Activated naive CD4-positive, alpha-beta T cell treated with anti-CD3 and anti-CD28 coated beads, Interleukin-2, amount 50 U/mL, for 72 hours (primary cell): ENCODE data around the gene MEIS1. TPM values are rescaled to one million over a fixed set of nuclear protein-coding genes. Genes with fewer than 3 reads are reported as not detected.

ENCODE experiments used
- ATAC-seq, 2 donors: fragments of 150-1000 bp; cut with Tn5 transposase; 2 replicates each; pipeline ENCODE4 v1.10.0; 2021; ENCODE audit warnings: mild to moderate bottlenecking in 2 of 2, moderate library complexity in 2 of 2
- DNase-seq, 2 donors: peaks; one replicate each; pipeline ENCODE4 v3.0.0; 2021 to 2022; ENCODE audit warnings: low spot score in 2 of 2
- H3K27ac Mint-ChIP-seq, 2 donors: one replicate each; pipeline ENCODE4 v1.8.0; 2022; ENCODE audit warnings: mild to moderate bottlenecking in 2 of 2, mixed read lengths in 2 of 2
- H3K36me3 Mint-ChIP-seq, 2 donors: one replicate each; pipeline ENCODE4 v1.8.0; 2022; ENCODE audit warnings: mixed read lengths in 2 of 2
- H3K9me3 Mint-ChIP-seq, 2 donors: one replicate each; pipeline ENCODE4 v1.8.0; 2022; ENCODE audit warnings: mixed read lengths in 2 of 2
- total RNA-seq, 2 donors: library from RNA; stranded (reverse); gene quantifications; one replicate each; pipeline ENCODE4 v1.2.3, GENCODE V29; 2022

Gene MEIS1
- total RNA-seq, 2 donors from 2014 or later, result not detected

- no peaks in the 10 kb centered on the region for H3K9me3 Mint-ChIP-seq
- no peak overlapping the region for H3K27ac Mint-ChIP-seq
- no peaks in the 10 kb centered on the region for H3K36me3 Mint-ChIP-seq
- DNase-seq, result no peak
- ATAC-seq, result no peak
Observed at GRCh38 chr2:66548422-66548821, 113.5 kb downstream of the MEIS1 start.

- H3K27ac Mint-ChIP-seq, result no peak overlapping the region
- no peaks in the 10 kb centered on the region for H3K9me3 Mint-ChIP-seq
- ATAC-seq (no peak), DNase-seq (no peak)
- H3K36me3 Mint-ChIP-seq, result no peaks in the 10 kb centered on the region
Observed at GRCh38 chr2:66550826-66551225, 115.9 kb downstream of the MEIS1 start.

GRCh38 chr2:66553370-66553769 is 118.4 kb downstream of the MEIS1 start:
- no peaks in the 10 kb centered on the region for H3K36me3 Mint-ChIP-seq
- H3K27ac Mint-ChIP-seq, result no peak overlapping the region
- ATAC-seq, result no peak
- no peak for DNase-seq
- H3K9me3 Mint-ChIP-seq, result peaks cover 5% of the 10 kb centered on the region in 2 donors

- Mint-ChIP-seq H3K27ac (no peak overlapping the region), H3K36me3 (no peaks in the 10 kb centered on the region), H3K9me3 (peaks cover 5% of the 10 kb centered on the region in 2 donors)
- ATAC-seq, result no peak
- no peak for DNase-seq
Observed at GRCh38 chr2:66555091-66555490, 120.2 kb downstream of the MEIS1 start.

GRCh38 chr2:66555501-66556324 is 120.8 kb downstream of the MEIS1 start:
- no peak for DNase-seq
- Mint-ChIP-seq H3K36me3 (no peaks in the 10 kb centered on the region), H3K27ac (no peak overlapping the region), H3K9me3 (peaks cover 5% of the 10 kb centered on the region in 2 donors)
- ATAC-seq, result no peak

- ATAC-seq (no peak), DNase-seq (no peak)
- Mint-ChIP-seq H3K36me3 (no peaks in the 10 kb centered on the region), H3K27ac (no peak overlapping the region), H3K9me3 (peaks cover 5% of the 10 kb centered on the region in 2 donors)
Observed at GRCh38 chr2:66559672-66560071, 124.7 kb downstream of the MEIS1 start.

GRCh38 chr2:66560683-66561082 is 125.8 kb downstream of the MEIS1 start:
- peaks cover 5% of the 10 kb centered on the region in 2 donors for H3K9me3 Mint-ChIP-seq
- no peaks in the 10 kb centered on the region for H3K36me3 Mint-ChIP-seq
- no peak for ATAC-seq
- H3K27ac Mint-ChIP-seq, result no peak overlapping the region
- DNase-seq, result no peak

GRCh38 chr2:66561645-66562303 is 126.8 kb downstream of the MEIS1 start:
- Mint-ChIP-seq H3K27ac (no peak overlapping the region), H3K36me3 (no peaks in the 10 kb centered on the region), H3K9me3 (peaks cover 0 to 5% of the 10 kb centered on the region in 2 donors)
- DNase-seq, result no peak
- ATAC-seq, result no peak

- H3K27ac Mint-ChIP-seq, result no peak overlapping the region
- H3K9me3 Mint-ChIP-seq, result peaks cover 0 to 4% of the 10 kb centered on the region in 2 donors
- ATAC-seq (no peak), DNase-seq (no peak)
- H3K36me3 Mint-ChIP-seq, result no peaks in the 10 kb centered on the region
Observed at GRCh38 chr2:66562304-66562685, 127.4 kb downstream of the MEIS1 start.

- ATAC-seq (no peak), DNase-seq (no peak)
- no peaks in the 10 kb centered on the region for H3K36me3 Mint-ChIP-seq
- H3K27ac Mint-ChIP-seq, result no peak overlapping the region
- peaks cover 0 to 4% of the 10 kb centered on the region in 2 donors for H3K9me3 Mint-ChIP-seq
Observed at GRCh38 chr2:66563473-66563872, 128.5 kb downstream of the MEIS1 start.

- no peak for ATAC-seq
- Mint-ChIP-seq H3K36me3 (no peaks in the 10 kb centered on the region), H3K9me3 (peaks cover 0 to 4% of the 10 kb centered on the region in 2 donors), H3K27ac (no peak overlapping the region)
- DNase-seq, result no peak
Observed at GRCh38 chr2:66565291-66565690, 130.4 kb downstream of the MEIS1 start.

GRCh38 chr2:66566726-66567399 is 131.9 kb downstream of the MEIS1 start:
- Mint-ChIP-seq H3K27ac (no peak overlapping the region), H3K36me3 (peaks cover 0 to 2% of the 10 kb centered on the region in 2 donors), H3K9me3 (peaks cover 0 to 4% of the 10 kb centered on the region in 2 donors)
- ATAC-seq (no peak), DNase-seq (no peak)

- peaks cover 0 to 4% of the 10 kb centered on the region in 2 donors for H3K9me3 Mint-ChIP-seq
- H3K27ac Mint-ChIP-seq, result no peak overlapping the region
- peaks cover 0 to 4% of the 10 kb centered on the region in 2 donors for H3K36me3 Mint-ChIP-seq
- no peak for DNase-seq
- ATAC-seq, result no peak
Observed at GRCh38 chr2:66567729-66568128, 132.8 kb downstream of the MEIS1 start.

GRCh38 chr2:66568650-66569300 is 133.8 kb downstream of the MEIS1 start:
- Mint-ChIP-seq H3K27ac (no peak overlapping the region), H3K36me3 (peaks cover 0 to 4% of the 10 kb centered on the region in 2 donors), H3K9me3 (peaks cover 0 to 4% of the 10 kb centered on the region in 2 donors)
- no peak for DNase-seq
- ATAC-seq, result no peak

- H3K36me3 Mint-ChIP-seq, result peaks cover 0 to 4% of the 10 kb centered on the region in 2 donors
- DNase-seq, result no peak
- H3K9me3 Mint-ChIP-seq, result peaks cover 0 to 4% of the 10 kb centered on the region in 2 donors
- ATAC-seq, result no peak
- H3K27ac Mint-ChIP-seq, result no peak overlapping the region
Observed at GRCh38 chr2:66569321-66569851, 134.5 kb downstream of the MEIS1 start.

GRCh38 chr2:66569974-66570373 is 135.0 kb downstream of the MEIS1 start:
- ATAC-seq (no peak), DNase-seq (no peak)
- no peak overlapping the region for H3K27ac Mint-ChIP-seq
- peaks cover 0 to 4% of the 10 kb centered on the region in 2 donors for H3K36me3 Mint-ChIP-seq
- H3K9me3 Mint-ChIP-seq, result peaks cover 0 to 4% of the 10 kb centered on the region in 2 donors
